DMS 273 (cell line): ENCODE data around the gene EXOC1.
"Not testable (repeated sequence)": the region's sequence is repeated elsewhere in the genome, so short reads cannot be mapped to it uniquely, and the experiment has no call there.

Experiments
- DNase-seq: peaks from one replicate; lab custom pipeline; 2025; ENCODE audit not compliant: unreplicated experiment; lab: John Stamatoyannopoulos, UW

EXOC1 gene

DNA sequence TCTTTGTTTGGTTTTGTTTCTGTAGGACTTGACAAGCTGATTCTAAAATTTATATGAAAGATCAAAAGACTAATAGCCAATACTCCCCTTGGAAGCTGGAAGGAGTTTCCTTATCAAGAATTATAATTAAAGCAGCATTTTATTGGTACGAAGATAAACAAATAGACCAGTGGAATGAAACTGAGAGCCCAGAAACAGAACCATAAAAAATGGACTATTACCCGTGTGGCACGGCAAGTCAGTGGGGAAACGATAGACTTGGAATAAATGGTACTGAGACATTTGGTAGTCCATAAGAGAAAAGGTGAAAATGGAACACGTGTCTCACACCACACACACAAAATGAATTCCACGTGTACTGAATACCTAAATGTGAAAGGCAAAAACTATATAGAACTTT lies 52.9 kb downstream of the EXOC1 start:
- DNase-seq = no peak

DNA sequence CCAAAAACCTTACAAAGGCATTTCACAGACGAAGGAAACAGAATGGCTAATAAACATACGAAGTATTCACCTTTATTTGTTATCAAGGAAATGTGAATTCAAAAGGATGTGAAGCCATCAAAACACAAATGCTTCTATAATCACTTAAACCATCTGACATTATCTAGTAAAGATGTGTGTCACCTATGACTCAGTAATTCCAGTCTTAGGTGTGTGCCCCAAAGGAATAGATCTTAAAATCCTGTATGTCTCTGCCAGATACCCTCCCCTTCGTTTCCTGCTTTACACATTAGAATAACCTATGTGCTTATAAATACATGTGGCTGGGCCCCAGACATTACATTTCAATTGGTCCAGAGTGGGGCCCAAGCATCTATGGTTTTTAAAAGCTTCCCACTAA lies 53.5 kb downstream of the EXOC1 start:
- DNase-seq = no peak

GRCh38 chr4:55907469-55907868 lies 54.0 kb downstream of the EXOC1 start:
- DNase-seq = no peak

- DNase-seq = no peak
Measured at GRCh38 chr4:55910140-55910539, 56.7 kb downstream of the EXOC1 start.

GRCh38 chr4:55912249-55912648 lies 58.8 kb downstream of the EXOC1 start:
- DNase-seq = peak; percentile 17

DNA sequence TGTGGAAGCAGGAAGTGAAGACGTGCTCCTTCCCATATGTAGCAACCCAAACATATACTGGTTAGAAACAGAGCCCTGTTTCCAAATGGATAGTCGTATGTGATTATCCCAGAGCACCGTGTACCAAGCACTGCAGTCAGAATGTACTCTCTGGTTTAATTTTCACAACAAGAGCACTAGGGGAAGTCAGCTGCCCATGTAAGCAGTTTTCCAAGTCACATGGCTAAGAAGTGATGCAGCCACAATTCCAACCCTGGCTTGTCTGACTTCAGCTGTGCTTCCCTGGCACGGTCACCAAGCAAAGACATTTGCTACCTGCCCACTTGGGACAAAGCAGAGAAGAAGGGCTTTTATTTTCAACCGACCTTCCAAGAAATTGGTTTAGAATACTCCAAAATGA lies 67.1 kb downstream of the EXOC1 start:
- no peak for DNase-seq

GRCh38 chr4:55921093-55921492 lies 67.6 kb downstream of the EXOC1 start:
- DNase-seq = no peak

DNA sequence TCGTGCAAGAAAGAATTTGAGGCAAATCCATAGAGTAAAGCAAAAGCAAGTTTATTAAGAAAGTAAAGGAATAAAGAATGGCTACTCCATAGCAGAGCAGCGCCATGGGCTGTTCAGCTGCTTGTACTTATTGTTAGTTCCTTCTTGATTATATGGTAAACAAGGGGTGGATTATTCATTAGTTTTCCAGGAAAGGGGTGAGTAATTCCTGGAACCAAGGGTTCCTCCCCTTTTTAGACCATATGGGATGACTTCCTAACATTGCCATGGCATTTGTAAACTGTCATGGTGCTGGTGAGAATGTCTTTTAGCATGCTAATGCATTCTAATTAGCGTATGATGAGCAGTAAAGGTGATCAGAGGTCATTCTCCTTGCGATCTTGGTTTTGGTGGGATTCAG lies 71.8 kb downstream of the EXOC1 start:
- DNase-seq = peak; percentile 2

DNA sequence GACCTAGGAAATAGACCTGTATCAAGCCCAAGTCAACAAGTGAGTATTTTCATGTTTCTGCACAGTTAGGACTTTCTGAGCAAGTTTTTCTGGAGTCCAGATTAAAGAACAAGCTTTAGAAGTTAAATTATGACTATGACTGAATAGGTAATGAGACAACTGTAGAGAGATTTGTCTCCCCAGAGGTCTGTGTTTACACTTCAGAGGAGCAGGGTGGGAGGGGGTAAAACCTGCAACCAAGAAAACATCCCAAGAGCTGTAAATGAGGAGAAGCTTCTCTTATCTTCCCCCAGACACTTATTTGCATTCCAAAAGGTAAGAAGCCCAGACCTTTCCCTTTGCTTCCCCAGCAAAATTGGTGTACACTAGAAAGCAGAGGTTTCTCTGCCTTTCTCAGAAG lies 73.2 kb downstream of the EXOC1 start:
- DNase-seq = no peak

- no peak for DNase-seq
Measured at GRCh38 chr4:55927803-55928437, 74.5 kb downstream of the EXOC1 start.

- peak; percentile 56 for DNase-seq
Measured at GRCh38 chr4:55928846-55929245, 75.4 kb downstream of the EXOC1 start.

- no peak for DNase-seq
Measured at GRCh38 chr4:55931043-55931442, 77.6 kb downstream of the EXOC1 start.

- no peak for DNase-seq
Measured at GRCh38 chr4:55931833-55932232, 78.4 kb downstream of the EXOC1 start.

DNA sequence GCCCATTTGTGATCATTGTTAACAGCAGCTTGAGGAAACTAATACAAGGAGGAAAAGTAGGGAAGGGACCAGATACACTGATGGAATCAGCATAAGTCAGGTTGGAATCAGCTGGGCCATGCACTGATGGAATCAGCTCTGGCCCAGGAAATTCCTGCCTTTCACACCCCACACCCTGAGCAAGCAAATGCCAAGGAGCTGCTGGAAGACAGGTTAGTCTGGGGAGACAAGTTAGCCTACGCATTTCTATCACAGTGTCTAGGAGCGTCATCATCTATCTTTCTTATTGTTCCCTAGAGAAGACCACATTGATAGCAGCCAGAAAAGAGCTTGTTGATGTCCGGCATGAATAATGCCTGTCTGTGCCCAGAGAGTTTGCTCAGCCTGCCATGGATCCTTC lies 79.1 kb downstream of the EXOC1 start:
- DNase-seq = no peak

GRCh38 chr4:55933611-55934010 lies 80.2 kb downstream of the EXOC1 start:
- DNase-seq = no peak

GRCh38 chr4:55935907-55936306 lies 82.5 kb downstream of the EXOC1 start:
- DNase-seq = not testable (repeated sequence)

GRCh38 chr4:55938481-55938880 lies 85.0 kb downstream of the EXOC1 start:
- DNase-seq = no peak

DNA sequence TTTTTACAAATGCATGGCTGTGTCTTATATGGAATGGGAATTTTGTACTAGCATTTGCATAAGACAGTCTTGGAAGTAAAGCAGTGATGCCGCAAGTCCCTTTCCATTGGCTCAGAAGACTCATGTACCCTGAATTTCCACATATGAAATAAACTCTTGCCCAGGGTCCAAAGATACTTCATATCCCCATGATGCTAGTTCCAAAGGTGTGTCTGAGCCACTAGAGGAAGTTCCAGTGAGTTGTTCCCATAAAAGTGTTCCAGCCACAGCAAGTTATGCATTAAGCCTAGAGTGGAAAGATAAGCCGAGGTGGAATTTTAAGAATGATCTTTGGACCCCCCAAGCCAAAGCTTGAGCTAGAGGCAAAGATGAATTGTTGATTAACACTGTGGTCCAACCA lies 86.0 kb downstream of the EXOC1 start:
- DNase-seq = no peak

- no peak for DNase-seq
Measured at GRCh38 chr4:55941881-55942396, 88.5 kb downstream of the EXOC1 start.

- DNase-seq = no peak
Measured at GRCh38 chr4:55947254-55947882, 93.9 kb downstream of the EXOC1 start.

DNA sequence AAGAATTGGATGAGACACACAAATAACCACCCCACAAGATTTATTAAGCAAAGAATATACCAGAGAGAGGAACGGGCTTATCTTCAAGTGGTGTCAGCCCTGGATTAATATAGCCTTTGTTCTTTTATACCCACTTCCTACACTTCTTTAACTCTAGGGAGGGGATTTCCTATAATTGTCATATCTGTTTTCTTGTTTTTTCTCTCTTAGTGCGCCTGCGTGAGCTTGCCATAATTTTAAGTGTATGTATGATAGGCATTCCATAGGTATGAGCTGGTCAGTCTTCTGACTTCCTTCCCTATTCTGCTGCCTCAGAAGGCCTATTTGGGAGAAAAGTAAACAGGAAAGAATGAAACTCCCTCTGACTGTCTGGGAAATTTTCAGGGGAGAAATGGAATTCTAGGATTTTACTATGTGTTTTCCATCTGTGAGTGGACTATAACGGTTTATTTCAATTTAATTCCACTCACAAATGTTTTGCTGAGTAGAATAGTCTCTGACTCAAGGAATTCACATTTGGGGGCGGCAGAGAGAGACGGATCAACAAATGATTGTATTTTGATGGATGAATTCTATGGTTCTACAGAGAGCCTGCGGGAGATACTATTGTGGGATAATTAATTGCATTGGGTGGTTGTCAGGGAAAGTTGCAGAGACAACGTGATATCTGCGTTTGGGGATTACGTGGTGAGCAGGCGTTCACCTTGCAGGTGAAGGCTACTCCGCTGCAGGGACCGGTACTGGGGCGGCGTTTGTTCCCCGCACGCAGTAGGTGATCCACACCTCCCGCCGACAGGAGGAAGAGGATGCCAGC lies 94.7 kb downstream of the EXOC1 start:
- no peak for DNase-seq
